SK-N-SH (cell line): ENCODE measurements around the gene CSF2RB.

Source experiments
- CTCF ChIP-seq: fragments of 200-600 bp; sonication (generic); IDR thresholded peaks from 2 replicates; pipeline ENCODE4 v1.6.1; 2017; ENCODE audit warnings: antibody characterized with exemption, mild to moderate bottlenecking, moderate library complexity
- EZH2phosphoT487 ChIP-seq: fragments of 200-600 bp; sonication (generic); IDR thresholded peaks from 2 replicates; pipeline ENCODE4 v1.6.1; 2017; ENCODE audit warnings: low read depth, mixed run types, mild to moderate bottlenecking, antibody characterized with exemption, moderate library complexity, borderline replicate concordance
- GABPA ChIP-seq: IDR thresholded peaks from 2 replicates; pipeline ENCODE4 v1.4.0; 2012; ENCODE audit warnings: low read depth, mild to moderate bottlenecking
- MAX ChIP-seq: IDR thresholded peaks from 2 replicates; pipeline ENCODE4 v1.4.0; 2012; ENCODE audit warnings: low read depth
- MXI1 ChIP-seq: IDR thresholded peaks from 2 replicates; pipeline ENCODE4 v1.6.1; 2012; ENCODE audit warnings: mild to moderate bottlenecking, low read depth, low read length, improper control_type of control experiment
- POLR2AphosphoS5 ChIP-seq: IDR thresholded peaks from 2 replicates; pipeline ENCODE4 v1.6.1; 2012; ENCODE audit warnings: low read depth, low read length
- RCOR1 ChIP-seq: fragments of 150-350 bp; IDR thresholded peaks from 2 replicates; pipeline ENCODE4 v1.6.1; 2017; ENCODE audit warnings: antibody characterized with exemption, low read length
- REST ChIP-seq: IDR thresholded peaks from 2 replicates; pipeline ENCODE4 v1.6.1; 2012; ENCODE audit warnings: mild to moderate bottlenecking, low read depth, low read length, moderate library complexity
- RFX5 ChIP-seq: IDR thresholded peaks from 2 replicates; pipeline ENCODE4 v1.6.1; 2012; ENCODE audit warnings: mild to moderate bottlenecking, improper control_type of control experiment, low read length
- SMC3 ChIP-seq: IDR thresholded peaks from 2 replicates; pipeline ENCODE4 v1.6.1; 2012; ENCODE audit warnings: low read depth, low read length, improper control_type of control experiment
- TAF1 ChIP-seq: IDR thresholded peaks from 2 replicates; pipeline ENCODE4 v1.6.1; 2012; ENCODE audit warnings: low read depth, mild to moderate bottlenecking, low read length, moderate library complexity, borderline replicate concordance
- TCF12 ChIP-seq: IDR thresholded peaks from 2 replicates; pipeline ENCODE4 v1.4.0; 2012
- YY1 ChIP-seq: IDR thresholded peaks from 2 replicates; pipeline ENCODE4 v1.4.0; 2012; ENCODE audit warnings: low read depth, mild to moderate bottlenecking

GRCh38 chr22:36875741-36876140 lies 37.7 kb upstream of the CSF2RB start:
- TF ChIP-seq CTCF, result no peak
- no peak for TF ChIP-seq EZH2phosphoT487
- TF ChIP-seq REST, result no peak
- TF ChIP-seq GABPA, result no peak
- no peak for TF ChIP-seq SMC3
- no peak for TF ChIP-seq RFX5
- TF ChIP-seq TCF12, result no peak
- no peak for TF ChIP-seq YY1
- no peak for TF ChIP-seq MAX
- TF ChIP-seq TAF1, result no peak
- no peak for TF ChIP-seq POLR2AphosphoS5
- TF ChIP-seq RCOR1, result no peak
- TF ChIP-seq MXI1, result no peak
